ENCODE measurements around the gene TAPT1.

TAPT1 gene

DNA sequence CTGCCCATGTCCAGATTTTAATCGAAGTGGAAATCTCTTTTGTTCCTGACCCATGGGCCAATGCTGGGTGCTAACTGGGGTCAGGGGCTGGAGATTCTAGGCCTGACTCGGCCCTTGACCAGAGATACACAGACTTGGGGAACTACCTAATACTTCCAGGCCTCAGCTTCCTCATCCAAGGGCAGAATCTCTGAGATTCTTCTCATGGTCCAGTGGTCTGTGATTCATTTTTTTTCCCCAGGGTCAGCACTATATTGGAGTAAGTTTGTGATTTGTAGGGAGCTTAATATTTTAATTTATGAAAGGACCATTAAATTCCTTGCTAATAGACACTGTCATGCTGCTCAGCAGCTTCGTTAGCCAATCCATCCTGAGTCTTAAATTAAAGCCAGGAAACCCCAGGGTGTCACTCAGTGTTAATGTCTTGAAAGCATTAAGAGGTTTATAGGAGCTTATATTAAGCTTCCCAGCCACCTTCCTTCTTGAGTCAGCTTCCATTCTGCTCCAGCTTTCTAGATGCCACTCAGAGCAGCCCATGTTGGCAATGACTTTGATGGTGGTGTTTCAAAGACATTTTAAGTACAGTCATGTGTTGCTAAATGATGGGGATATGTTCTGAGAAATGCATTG lies 115.5 kb downstream of the TAPT1 start:
- H3K4me3 ChIP-seq (ENCODE audit: low read depth, low read length) = no peak overlapping the region
